Epithelial cell of umbilical artery (primary cell): ENCODE results near the gene UNC93B1. TPM values are rescaled to one million over a fixed set of nuclear protein-coding genes. Genes with fewer than 3 reads are reported as not detected.

Experiments used
- total RNA-seq: library from RNA; depleted of rRNA; stranded (reverse); fragments of >200 nt; gene quantifications from 2 replicates; pipeline ENCODE4 v1.2.3, GENCODE V29; 2014

Gene UNC93B1, protein sequence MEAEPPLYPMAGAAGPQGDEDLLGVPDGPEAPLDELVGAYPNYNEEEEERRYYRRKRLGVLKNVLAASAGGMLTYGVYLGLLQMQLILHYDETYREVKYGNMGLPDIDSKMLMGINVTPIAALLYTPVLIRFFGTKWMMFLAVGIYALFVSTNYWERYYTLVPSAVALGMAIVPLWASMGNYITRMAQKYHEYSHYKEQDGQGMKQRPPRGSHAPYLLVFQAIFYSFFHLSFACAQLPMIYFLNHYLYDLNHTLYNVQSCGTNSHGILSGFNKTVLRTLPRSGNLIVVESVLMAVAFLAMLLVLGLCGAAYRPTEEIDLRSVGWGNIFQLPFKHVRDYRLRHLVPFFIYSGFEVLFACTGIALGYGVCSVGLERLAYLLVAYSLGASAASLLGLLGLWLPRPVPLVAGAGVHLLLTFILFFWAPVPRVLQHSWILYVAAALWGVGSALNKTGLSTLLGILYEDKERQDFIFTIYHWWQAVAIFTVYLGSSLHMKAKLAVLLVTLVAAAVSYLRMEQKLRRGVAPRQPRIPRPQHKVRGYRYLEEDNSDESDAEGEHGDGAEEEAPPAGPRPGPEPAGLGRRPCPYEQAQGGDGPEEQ
- total RNA-seq, result 12.0 and 29.9 TPM in 2 replicates

DNA sequence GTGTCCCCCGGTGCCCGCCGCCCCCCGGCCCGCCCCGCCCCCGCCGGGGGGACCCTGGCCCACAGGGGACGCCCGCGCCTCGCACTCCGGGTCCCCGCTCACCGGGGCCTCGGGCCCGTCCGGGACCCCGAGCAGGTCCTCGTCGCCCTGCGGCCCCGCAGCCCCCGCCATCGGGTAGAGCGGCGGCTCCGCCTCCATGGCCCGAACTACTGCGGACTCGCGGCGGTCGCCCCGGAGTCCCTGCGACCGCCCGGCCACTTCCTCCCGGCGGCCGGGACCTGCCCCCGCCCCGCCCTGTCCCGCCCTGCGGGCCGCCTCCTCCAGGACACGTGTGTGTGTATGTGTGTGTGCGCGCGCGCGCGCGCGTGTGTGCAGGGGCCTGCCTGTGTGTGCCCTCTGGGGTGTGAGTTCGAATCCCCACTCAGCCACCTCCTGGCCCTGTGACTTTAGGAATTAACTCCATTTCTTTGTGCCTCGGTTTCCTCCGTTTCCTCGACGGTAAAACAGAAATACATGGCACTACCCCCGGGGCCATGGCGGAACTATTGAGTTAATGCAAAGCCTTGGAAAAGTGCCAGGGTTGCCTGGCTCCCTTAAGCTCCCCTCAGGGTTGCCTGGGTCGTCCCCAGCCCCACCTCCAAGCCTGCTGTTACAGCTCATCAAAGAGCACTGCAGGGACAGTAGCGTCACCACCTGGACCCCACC is at the start of gene UNC93B1:
UNC93B1 (minus strand) TSS at position 252 of the 705 bp plus-strand sequence; CDS start at position 198, 54 bp downstream.

DNA sequence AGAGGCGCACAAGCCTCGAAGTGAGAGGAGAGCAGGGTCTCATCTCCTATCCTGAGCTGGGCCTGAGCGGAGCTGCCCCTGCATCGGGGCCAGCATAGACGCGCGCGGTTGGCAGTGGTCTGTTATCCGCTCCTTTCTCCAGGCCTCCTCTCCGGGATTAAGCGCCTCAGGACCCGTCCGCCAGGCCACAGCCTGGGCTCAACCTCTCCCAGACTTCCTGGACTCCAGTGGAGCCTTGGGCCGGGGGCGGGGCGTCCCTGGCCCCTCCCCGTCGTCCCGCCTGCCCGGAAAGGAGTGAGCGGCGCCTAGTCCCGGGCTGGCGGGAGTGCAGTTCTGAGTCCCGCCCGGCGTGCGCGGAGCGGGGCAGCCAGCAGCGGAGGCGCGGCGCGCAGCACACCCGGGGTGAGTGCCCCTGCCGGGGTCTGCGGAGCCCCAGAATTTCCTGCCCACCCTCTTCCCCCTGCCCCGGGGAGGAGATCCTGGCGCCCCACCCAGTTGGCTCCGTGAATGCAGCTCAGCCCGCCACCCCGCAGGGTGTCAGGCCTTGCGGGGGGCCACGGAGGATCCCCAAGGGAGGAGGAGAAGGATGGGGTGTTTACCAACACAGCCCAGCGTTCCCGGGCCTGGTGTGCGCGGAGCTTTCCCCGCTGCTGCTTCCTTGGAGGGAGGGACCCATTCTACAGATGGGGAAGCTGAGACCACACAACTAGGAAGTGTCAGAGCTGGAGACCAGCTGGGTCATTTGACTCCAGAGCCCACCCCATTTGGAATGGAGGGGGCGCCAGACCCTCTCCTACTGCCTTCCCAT is 35.0 kb upstream of the UNC93B1 start, which contains the start of gene TCIRG1:
TCIRG1 (plus strand) TSS at position 308 of the 808 bp plus-strand sequence. CDS start 2,247 bp downstream, outside the sequence.

DNA sequence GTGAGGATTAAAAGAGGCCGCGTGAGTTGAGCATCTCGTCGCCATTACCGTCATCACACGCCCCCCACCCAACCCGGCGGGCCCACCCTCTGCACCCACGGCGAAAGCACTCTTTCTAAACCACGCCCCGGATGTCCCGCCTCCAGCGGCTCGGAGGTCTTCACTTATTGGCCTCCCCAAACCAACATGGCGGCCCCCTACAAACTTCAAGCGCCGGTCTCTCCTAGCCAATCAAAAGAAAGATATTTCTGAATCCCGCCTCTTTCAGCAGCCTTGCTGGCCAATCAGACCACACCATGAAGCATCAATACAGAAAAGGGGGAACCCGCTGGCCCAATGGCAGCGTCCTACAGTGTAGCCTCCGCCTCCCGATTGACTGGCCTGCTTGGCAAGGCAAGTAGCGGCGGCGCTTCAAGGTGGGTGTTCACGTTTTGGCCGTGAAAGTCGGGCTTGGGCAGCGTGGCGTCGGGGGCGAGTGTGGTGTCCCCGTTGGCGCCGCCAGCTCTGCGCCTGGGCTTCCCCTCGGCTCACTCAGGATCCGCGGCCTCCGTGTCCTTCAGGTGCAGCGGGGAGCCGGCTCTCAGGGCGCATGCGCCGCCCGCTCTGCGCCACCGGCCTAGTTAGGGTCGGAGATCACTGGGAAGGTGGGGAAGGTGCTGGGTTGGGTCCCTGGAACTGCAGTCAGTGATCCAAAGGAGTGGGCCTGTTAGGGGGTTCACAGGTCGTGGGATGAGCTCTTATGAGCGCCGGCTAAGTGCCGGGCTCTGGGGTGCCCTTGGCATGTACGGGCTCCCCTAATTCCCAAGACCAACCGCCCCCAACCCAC is 26.6 kb upstream of the UNC93B1 start, which contains the start of gene NDUFS8:
NDUFS8 (plus strand) TSS at position 364 of the 826 bp plus-strand sequence. CDS start 1,471 bp downstream, outside the sequence.

DNA sequence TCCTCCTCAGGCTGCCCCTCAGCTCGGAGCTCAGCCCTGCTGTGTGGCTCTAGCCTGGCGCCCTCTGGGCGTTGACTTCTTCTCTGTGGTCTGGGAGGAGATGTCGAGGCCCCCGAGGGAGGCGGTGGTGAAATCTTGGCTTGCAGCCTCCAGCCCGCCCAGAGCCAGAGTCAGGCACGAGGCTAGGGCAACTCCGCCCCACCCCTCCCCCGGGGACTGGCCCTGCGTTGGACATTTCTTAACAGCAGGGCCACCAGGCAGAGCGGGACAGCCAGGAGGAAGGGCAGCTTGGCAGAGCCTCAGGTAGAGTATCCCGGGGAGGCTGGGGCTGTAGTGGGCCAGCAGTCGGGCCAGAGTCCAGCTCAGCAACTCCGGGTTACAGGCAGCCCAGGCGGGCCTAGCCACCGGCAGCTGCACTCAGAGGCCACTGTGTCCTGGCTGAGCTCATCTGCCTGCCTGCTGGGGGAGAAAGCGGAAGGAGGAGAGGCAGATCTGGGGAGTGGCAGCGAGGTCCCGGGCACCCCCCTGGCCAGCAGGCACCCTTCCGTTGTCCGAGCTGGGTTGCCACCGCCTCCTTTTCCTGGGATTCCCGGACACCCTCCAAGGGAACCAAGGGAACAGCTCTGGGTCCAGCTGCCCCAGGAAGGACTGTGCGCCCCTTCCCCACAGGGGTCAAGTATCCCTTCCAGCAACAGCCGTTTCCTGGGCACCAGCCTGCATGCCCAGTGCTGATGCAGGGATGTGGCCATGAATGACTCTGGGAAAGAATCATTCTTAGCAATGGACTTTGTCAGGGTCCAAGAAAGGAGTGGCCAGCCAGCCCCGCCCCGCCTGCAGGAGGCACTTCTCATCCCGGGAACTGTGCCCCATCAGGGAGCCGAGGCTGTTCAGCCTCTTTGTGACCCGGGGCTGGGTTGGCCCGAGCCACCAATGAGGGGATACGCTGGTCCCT is 6.5 kb upstream of the UNC93B1 start, which contains the start of gene ALDH3B1:
ALDH3B1 (plus strand) TSS at position 238 of the 952 bp plus-strand sequence. CDS start 4,971 bp downstream, outside the sequence.

Other genes with a start within 250 kb of the UNC93B1 start
- gene ALDH3B1, start 6.2 kb upstream of the UNC93B1 start, total RNA-seq, result under 0.01 and 0.30 TPM in 2 replicates
- gene NDUFS8, start 26.6 kb upstream of the UNC93B1 start, total RNA-seq, result 91.6 and 117 TPM in 2 replicates
- 56.2 and 72.3 TPM in 2 replicates for gene TCIRG1, start 34.9 kb upstream of the UNC93B1 start, total RNA-seq
- gene CHKA, start 117.3 kb upstream of the UNC93B1 start, total RNA-seq, result 11.7 and 15.8 TPM in 2 replicates
- gene KMT5B, start 209.2 kb upstream of the UNC93B1 start, total RNA-seq, result 24.2 and 26.0 TPM in 2 replicates